Peyer's patch (tissue), 4 donors: ENCODE results near the gene OTUD5.

Source experiments
- CTCF ChIP-seq, 6 experiments: fragments of 450-650 bp in 4 of 6; fragments of 200-600 bp in 2 of 6; sonication (generic) in 1 of 6; IDR thresholded peaks; one replicate each; pipeline ENCODE4 v1.5.1; 2017 to 2019; ENCODE audit warnings: antibody characterized with exemption in 6 of 6, mild to moderate bottlenecking in 3 of 6, moderate library complexity in 1 of 6
- POLR2A ChIP-seq, 2 donors: fragments of 450-650 bp; IDR thresholded peaks; one replicate each; pipeline ENCODE4 v1.5.1; 2017; ENCODE audit warnings: antibody characterized with exemption in 2 of 2, mild to moderate bottlenecking in 2 of 2, moderate library complexity in 2 of 2

DNA sequence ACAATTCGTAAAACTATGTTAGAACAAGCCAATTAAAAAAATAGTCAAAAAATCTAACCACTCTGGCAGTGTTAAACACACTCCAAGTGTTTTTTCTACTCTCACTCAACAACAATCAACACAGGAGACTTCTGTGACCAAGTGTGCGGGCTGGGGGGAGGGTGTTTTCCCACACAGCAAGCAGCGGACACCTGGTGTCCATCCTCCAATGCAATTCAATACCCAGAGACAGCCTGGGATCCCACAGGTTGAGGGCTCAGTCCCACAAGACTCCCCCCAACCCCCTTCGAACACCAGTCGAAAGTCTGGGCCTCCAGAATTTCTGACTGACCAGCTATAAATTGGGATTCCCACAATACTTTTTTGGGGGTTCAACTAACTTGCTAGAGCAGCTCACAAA is 30.3 kb downstream of the OTUD5 start:
- TF ChIP-seq POLR2A (IDR thresholded peaks at IDR 0.05) (no peak), CTCF (IDR thresholded peaks at IDR 0.05) (no peak)
